Skeletal muscle tissue (tissue), 4 donors: ENCODE results near the gene LPAR2. TPM values are rescaled to one million over a fixed set of nuclear protein-coding genes. Genes with fewer than 3 reads are reported as not detected.
"Not testable (repeated sequence)": the region's sequence is repeated elsewhere in the genome, so short reads cannot be mapped to it uniquely, and the experiment has no call there.

Source experiments
- H3K27ac ChIP-seq: one replicate; pipeline ENCODE4 v1.7.0; 2013; ENCODE audit warnings: mild to moderate bottlenecking, low read depth, low read length, inconsistent platforms
- H3K27me3 ChIP-seq, 3 donors: one replicate each; pipeline ENCODE4 v1.7.0; 2013; ENCODE audit warnings: low read length in 3 of 3; ENCODE audit not compliant: control insufficient read depth in 3 of 3, insufficient read depth in 3 of 3
- H3K36me3 ChIP-seq, 3 donors: one replicate each; pipeline ENCODE4 v1.7.0; 2013; ENCODE audit warnings: low read length in 3 of 3; ENCODE audit not compliant: control insufficient read depth in 3 of 3, insufficient read depth in 3 of 3
- H3K4me1 ChIP-seq, 3 donors: one replicate each; pipeline ENCODE4 v1.7.0; 2013; ENCODE audit warnings: low read length in 3 of 3, mild to moderate bottlenecking in 3 of 3; ENCODE audit not compliant: control insufficient read depth in 3 of 3, insufficient read depth in 3 of 3
- H3K4me3 ChIP-seq, 3 donors: one replicate each; pipeline ENCODE4 v1.7.0; 2013; ENCODE audit warnings: low read length in 3 of 3
- H3K9ac ChIP-seq, 3 donors: one replicate each; pipeline ENCODE4 v1.7.0; 2013; ENCODE audit warnings: low read length in 3 of 3, mild to moderate bottlenecking in 3 of 3, moderate library complexity in 2 of 3, low read depth in 1 of 3
- H3K9me3 ChIP-seq, 3 donors: one replicate each; pipeline ENCODE4 v1.7.0; 2013; ENCODE audit warnings: low read length in 3 of 3; ENCODE audit not compliant: control insufficient read depth in 3 of 3
- total RNA-seq: library from RNA; depleted of rRNA; stranded (reverse); fragments of >200 nt; gene quantifications from one replicate; pipeline ENCODE4 v1.2.3, GENCODE V29; 2014
- donor health status: Osteomylitis.

Gene LPAR2
- total RNA-seq, 1 donor from 2014 or later, result 1.6 TPM

GRCh38 chr19:19602136-19602712, 25.8 kb downstream of the LPAR2 start:
- Histone ChIP-seq H3K27ac (no peak overlapping the region), H3K9ac (no peak overlapping the region), H3K36me3 (no peaks in the 10 kb centered on the region), H3K4me3 (no peak overlapping the region), H3K4me1 (no peaks in the 10 kb centered on the region), H3K9me3 (no peaks in the 10 kb centered on the region), H3K27me3 (no peaks in the 10 kb centered on the region)

GRCh38 chr19:19600793-19601330, 27.2 kb downstream of the LPAR2 start:
- H3K9ac ChIP-seq, result no peak overlapping the region
- H3K9me3 ChIP-seq, result no peaks in the 10 kb centered on the region
- no peaks in the 10 kb centered on the region for H3K27me3 ChIP-seq
- peaks cover 0 to 1% (median 0%) of the 10 kb centered on the region in 3 donors for H3K4me1 ChIP-seq
- H3K4me3 ChIP-seq, result no peak overlapping the region
- H3K36me3 ChIP-seq, result no peaks in the 10 kb centered on the region
- no peak overlapping the region for H3K27ac ChIP-seq

- not testable (repeated sequence) for H3K4me3 ChIP-seq
Observed at GRCh38 chr19:19598728-19599451, 29.1 kb downstream of the LPAR2 start.

GRCh38 chr19:19597809-19598306, 30.2 kb downstream of the LPAR2 start:
- Histone ChIP-seq H3K9ac (no peak overlapping the region), H3K4me3 (no peak overlapping the region), H3K27ac (no peak overlapping the region), H3K9me3 (no peaks in the 10 kb centered on the region), H3K27me3 (peaks cover 0 to 2% (median 0%) of the 10 kb centered on the region in 3 donors), H3K4me1 (peaks cover 0 to 3% (median 0%) of the 10 kb centered on the region in 3 donors), H3K36me3 (no peaks in the 10 kb centered on the region)

More at GRCh38 chr19:19598728-19599451, 29.1 kb downstream of the LPAR2 start:
- not testable (repeated sequence) for H3K4me1 ChIP-seq, H3K27me3 ChIP-seq, H3K9ac ChIP-seq, H3K36me3 ChIP-seq, H3K9me3 ChIP-seq, H3K27ac ChIP-seq

- Histone ChIP-seq H3K9ac (no peak overlapping the region), H3K4me1 (peaks cover 0 to 8% (median 6%) of the 10 kb centered on the region in 3 donors), H3K27ac (no peak overlapping the region)
Observed at GRCh38 chr19:19595171-19595701, 32.8 kb downstream of the LPAR2 start.

GRCh38 chr19:19594381-19594780, 33.6 kb downstream of the LPAR2 start:
- no peak overlapping the region for H3K9ac ChIP-seq
- H3K9me3 ChIP-seq, result no peaks in the 10 kb centered on the region
- H3K27me3 ChIP-seq, result peaks cover 0 to 2% (median 0%) of the 10 kb centered on the region in 3 donors
- H3K27ac ChIP-seq, result no peak overlapping the region
- no peak overlapping the region for H3K4me3 ChIP-seq
- H3K4me1 ChIP-seq, result peaks cover 0 to 8% (median 6%) of the 10 kb centered on the region in 3 donors
- no peaks in the 10 kb centered on the region for H3K36me3 ChIP-seq

More at GRCh38 chr19:19595171-19595701, 32.8 kb downstream of the LPAR2 start:
- H3K4me3 ChIP-seq, result no peak overlapping the region
- no peaks in the 10 kb centered on the region for H3K36me3 ChIP-seq
- H3K27me3 ChIP-seq, result peaks cover 0 to 2% (median 0%) of the 10 kb centered on the region in 3 donors
- H3K9me3 ChIP-seq, result no peaks in the 10 kb centered on the region

GRCh38 chr19:19592690-19593089, 35.3 kb downstream of the LPAR2 start:
- Histone ChIP-seq H3K27me3 (peaks cover 0 to 2% (median 0%) of the 10 kb centered on the region in 3 donors), H3K27ac (no peak overlapping the region), H3K36me3 (no peaks in the 10 kb centered on the region), H3K9ac (no peak overlapping the region), H3K4me3 (no peak overlapping the region), H3K9me3 (no peaks in the 10 kb centered on the region), H3K4me1 (peaks cover 0 to 8% (median 6%) of the 10 kb centered on the region in 3 donors)

GRCh38 chr19:19591133-19591825, 36.7 kb downstream of the LPAR2 start:
- Histone ChIP-seq H3K4me1 (peaks cover 0 to 8% (median 6%) of the 10 kb centered on the region in 3 donors), H3K4me3 (no peak overlapping the region), H3K27ac (no peak overlapping the region), H3K9me3 (no peaks in the 10 kb centered on the region), H3K9ac (no peak overlapping the region), H3K27me3 (peaks cover 0 to 2% (median 0%) of the 10 kb centered on the region in 3 donors), H3K36me3 (no peaks in the 10 kb centered on the region)

GRCh38 chr19:19588546-19588945, 39.5 kb downstream of the LPAR2 start:
- Histone ChIP-seq H3K9me3 (no peaks in the 10 kb centered on the region), H3K4me1 (peaks cover 0 to 8% (median 3%) of the 10 kb centered on the region in 3 donors)

More at GRCh38 chr19:19588546-19588945, 39.5 kb downstream of the LPAR2 start:
- H3K4me3 ChIP-seq, result no peak overlapping the region
- no peaks in the 10 kb centered on the region for H3K27me3 ChIP-seq
- no peak overlapping the region for H3K9ac ChIP-seq
- H3K36me3 ChIP-seq, result no peaks in the 10 kb centered on the region
- H3K27ac ChIP-seq, result no peak overlapping the region
